ENCODE results near the gene C2CD3.

The C2CD3 gene

GRCh38 chr11:73968356-73968966, 202.3 kb downstream of the C2CD3 start:
- in situ Hi-C loops (cut with MboI; ENCODE audit: low sequenced_read_pairs) = loop anchor here (25.0 kb wide), 2 partner anchors 294 to 469 kb away; no protein-coding TSS in a partner anchor

GRCh38 chr11:73965764-73966121, 205.1 kb downstream of the C2CD3 start:
- in situ Hi-C loops (cut with MboI; ENCODE audit: low sequenced_read_pairs) = loop anchor here (25.0 kb wide), 2 partner anchors 297 to 472 kb away; no protein-coding TSS in a partner anchor

GRCh38 chr11:73965076-73965763, 205.6 kb downstream of the C2CD3 start:
- in situ Hi-C loops (cut with MboI; ENCODE audit: low sequenced_read_pairs) = loop anchor here (25.0 kb wide), 2 partner anchors 297 to 472 kb away; no protein-coding TSS in a partner anchor

GRCh38 chr11:73963861-73964260, 206.9 kb downstream of the C2CD3 start:
- in situ Hi-C loops (cut with MboI; ENCODE audit: low sequenced_read_pairs) = loop anchor here (25.0 kb wide), 2 partner anchors 298 to 473 kb away; no protein-coding TSS in a partner anchor
